Naive thymus-derived CD8-positive, alpha-beta T cell (primary cell): ENCODE results near the gene LRP2. TPM values are rescaled to one million over a fixed set of nuclear protein-coding genes. Genes with fewer than 3 reads are reported as not detected.

ENCODE experiments used
- ATAC-seq, 2 donors: fragments of 150-1000 bp; cut with Tn5 transposase in 1 of 2; sonication (Bioruptor Pico), chemical (Tn5 transposase) in 1 of 2; 1 replicate in 1 of 2; 2 replicates in 1 of 2; pipeline ENCODE4 v1.10.0; 2021; ENCODE audit warnings: mild to moderate bottlenecking in 2 of 2, moderate library complexity in 2 of 2
- POLR2A ChIA-PET: fragments of 350-600 bp; sonication (Branson Sonifier 250); formaldehyde crosslinking; loops from one replicate; lab custom pipeline; 2021; ENCODE audit warnings: antibody characterized with exemption; lab: Charles Lee
- DNase-seq, 10 donors: peaks; one replicate each; pipeline versions ENCODE4 v3.0.0 to v3.0.0-alpha.2; 2020 to 2022
- H3K27ac Mint-ChIP-seq, 10 donors: one replicate each; pipeline ENCODE4 v1.8.0; 2020 to 2022; ENCODE audit warnings: mild to moderate bottlenecking in 10 of 10, mixed read lengths in 10 of 10, moderate library complexity in 4 of 10, inconsistent platforms in 1 of 10
- H3K27me3 Mint-ChIP-seq, 5 donors: one replicate each; pipeline ENCODE4 v1.8.0; 2021 to 2022; ENCODE audit warnings: mixed read lengths in 5 of 5
- H3K36me3 Mint-ChIP-seq, 3 donors: one replicate each; pipeline ENCODE4 v1.8.0; 2020 to 2022; ENCODE audit warnings: mixed read lengths in 3 of 3, mild to moderate bottlenecking in 2 of 3, inconsistent platforms in 1 of 3
- H3K4me1 Mint-ChIP-seq, 4 donors: one replicate each; pipeline ENCODE4 v1.8.0; 2021 to 2022; ENCODE audit warnings: mixed read lengths in 4 of 4
- H3K4me3 Mint-ChIP-seq, 10 donors: one replicate each; pipeline ENCODE4 v1.8.0; 2020 to 2022; ENCODE audit warnings: mild to moderate bottlenecking in 10 of 10, mixed read lengths in 10 of 10, moderate library complexity in 6 of 10, inconsistent platforms in 1 of 10
- H3K9me3 Mint-ChIP-seq, 9 donors: one replicate each; pipeline ENCODE4 v1.8.0; 2020 to 2022; ENCODE audit warnings: mixed read lengths in 9 of 9, mild to moderate bottlenecking in 3 of 9, inconsistent platforms in 1 of 9, moderate library complexity in 1 of 9
- polyA plus RNA-seq, 3 donors: library from polyadenylated mRNA; unstranded; fragments of 300-500 nt; fragmentation: Illumina TruSeq; gene quantifications; one replicate each; pipeline ENCODE4 v1.2.3, GENCODE V29; 2021
- total RNA-seq, 8 experiments: library from RNA in 2 of 8; stranded (reverse) in 2 of 8; gene quantifications; one replicate each; pipeline ENCODE4 v1.2.3 and lab custom pipeline; 2021 to 2026

The LRP2 gene
- total and polyA plus RNA-seq, 5 experiments from 2014 or later = not detected

GRCh38 chr2:169365029-169365480, 2.7 kb upstream of the LRP2 start:
- H3K27me3 Mint-ChIP-seq = peaks cover 12 to 49% (median 36%) of the 10 kb centered on the region in 5 donors
- ATAC-seq (peak; percentile 20 to 30), DNase-seq (peak in 3 of 10 donors; percentile 14 to 25 (median 18))
- peak overlapping the region in 3 of 10 donors; percentile 3 to 88 (median 86) for H3K27ac Mint-ChIP-seq
- POLR2A ChIA-PET = no interaction called here
- H3K4me3 Mint-ChIP-seq = peak overlapping the region; percentile 83 to 97 (median 95)
- peaks cover 0 to 5% (median 0%) of the 10 kb centered on the region in 9 donors for H3K9me3 Mint-ChIP-seq
- H3K4me1 Mint-ChIP-seq = peaks cover 26 to 44% (median 38%) of the 10 kb centered on the region in 4 donors
- peaks cover 0 to 7% (median 0%) of the 10 kb centered on the region in 3 donors for H3K36me3 Mint-ChIP-seq

GRCh38 chr2:169363560-169364150, 1.3 kb upstream of the LRP2 start:
- POLR2A ChIA-PET = no interaction called here
- ATAC-seq = peak; percentile 51 to 57
- DNase-seq = peak in 7 of 10 donors; percentile 3 to 65 (median 28)
- H3K36me3 Mint-ChIP-seq = peaks cover 0 to 7% (median 0%) of the 10 kb centered on the region in 3 donors
- H3K27ac Mint-ChIP-seq = peak overlapping the region in 3 of 10 donors; percentile 65 to 86 (median 74)
- H3K27me3 Mint-ChIP-seq = peaks cover 16 to 51% (median 40%) of the 10 kb centered on the region in 5 donors
- H3K4me3 Mint-ChIP-seq = peak overlapping the region; percentile 83 to 97 (median 95)
- H3K9me3 Mint-ChIP-seq = no peaks in the 10 kb centered on the region
- H3K4me1 Mint-ChIP-seq = peaks cover 26 to 44% (median 38%) of the 10 kb centered on the region in 4 donors

GRCh38 chr2:169362894-169363559, 693 bp upstream of the LRP2 start:
- Mint-ChIP-seq H3K27me3 (peaks cover 16 to 55% (median 42%) of the 10 kb centered on the region in 5 donors), H3K9me3 (no peaks in the 10 kb centered on the region), H3K36me3 (peaks cover 0 to 7% (median 0%) of the 10 kb centered on the region in 3 donors), H3K4me3 (peak overlapping the region; percentile 83 to 97 (median 95)), H3K4me1 (peaks cover 26 to 44% (median 38%) of the 10 kb centered on the region in 4 donors), H3K27ac (peak overlapping the region in 3 of 10 donors; percentile 24 to 86 (median 41))
- POLR2A ChIA-PET = no interaction called here
- DNase-seq (no peak), ATAC-seq (peak; percentile 9 to 17)

- Mint-ChIP-seq H3K36me3 (peaks cover 0 to 7% (median 0%) of the 10 kb centered on the region in 3 donors), H3K27ac (peak overlapping the region in 2 of 10 donors; percentile 36 to 50), H3K4me3 (peak overlapping the region; percentile 43 to 83 (median 60)), H3K27me3 (peaks cover 19 to 62% (median 45%) of the 10 kb centered on the region in 5 donors), H3K4me1 (peaks cover 26 to 44% (median 38%) of the 10 kb centered on the region in 4 donors), H3K9me3 (no peaks in the 10 kb centered on the region)
- ATAC-seq = no peak
- peak in 2 of 10 donors; percentile 4 to 8 for DNase-seq
- POLR2A ChIA-PET = no interaction called here
Observed at GRCh38 chr2:169361706-169362117, 622 bp downstream of the LRP2 start.

- peaks cover 23 to 68% (median 49%) of the 10 kb centered on the region in 5 donors for H3K27me3 Mint-ChIP-seq
- peak overlapping the region; percentile 43 to 83 (median 60) for H3K4me3 Mint-ChIP-seq
- H3K9me3 Mint-ChIP-seq = no peaks in the 10 kb centered on the region
- peaks cover 0 to 7% (median 0%) of the 10 kb centered on the region in 3 donors for H3K36me3 Mint-ChIP-seq
- POLR2A ChIA-PET = interaction anchor here (0.6 kb wide), 1 partner anchor 1940 kb away, joined by 3 read pairs; no protein-coding TSS in a partner anchor
- H3K4me1 Mint-ChIP-seq = peaks cover 26 to 44% (median 38%) of the 10 kb centered on the region in 4 donors
- H3K27ac Mint-ChIP-seq = peak overlapping the region in 1 of 10 donors; percentile 50
- DNase-seq = no peak
- ATAC-seq = no peak
Observed at GRCh38 chr2:169360984-169361705, 1.2 kb downstream of the LRP2 start.

- H3K9me3 Mint-ChIP-seq = no peaks in the 10 kb centered on the region
- peaks cover 0 to 7% (median 0%) of the 10 kb centered on the region in 3 donors for H3K36me3 Mint-ChIP-seq
- H3K27me3 Mint-ChIP-seq = peaks cover 22 to 60% (median 38%) of the 10 kb centered on the region in 5 donors
- no peak for DNase-seq
- POLR2A ChIA-PET = no interaction called here
- H3K4me3 Mint-ChIP-seq = no peak overlapping the region
- H3K27ac Mint-ChIP-seq = no peak overlapping the region
- peaks cover 12 to 19% (median 16%) of the 10 kb centered on the region in 4 donors for H3K4me1 Mint-ChIP-seq
- no peak for ATAC-seq
Observed at GRCh38 chr2:169358016-169358415, 4.3 kb downstream of the LRP2 start.

GRCh38 chr2:169354244-169354643, 8.1 kb downstream of the LRP2 start:
- ATAC-seq = no peak
- H3K4me3 Mint-ChIP-seq = no peak overlapping the region
- no peaks in the 10 kb centered on the region for H3K4me1 Mint-ChIP-seq
- no peak for DNase-seq
- H3K9me3 Mint-ChIP-seq = no peaks in the 10 kb centered on the region
- no peaks in the 10 kb centered on the region for H3K36me3 Mint-ChIP-seq
- POLR2A ChIA-PET = no interaction called here
- H3K27ac Mint-ChIP-seq = no peak overlapping the region
- H3K27me3 Mint-ChIP-seq = peaks cover 10 to 27% (median 16%) of the 10 kb centered on the region in 5 donors

GRCh38 chr2:169351725-169352124, 10.6 kb downstream of the LRP2 start:
- no peak overlapping the region for H3K27ac Mint-ChIP-seq
- no peaks in the 10 kb centered on the region for H3K36me3 Mint-ChIP-seq
- DNase-seq (no peak), ATAC-seq (no peak)
- POLR2A ChIA-PET = no interaction called here
- H3K4me1 Mint-ChIP-seq = peaks cover 0 to 2% (median 0%) of the 10 kb centered on the region in 4 donors
- H3K9me3 Mint-ChIP-seq = no peaks in the 10 kb centered on the region
- peaks cover 7 to 17% (median 9%) of the 10 kb centered on the region in 5 donors for H3K27me3 Mint-ChIP-seq
- no peak overlapping the region for H3K4me3 Mint-ChIP-seq

- H3K4me1 Mint-ChIP-seq = peaks cover 0 to 2% (median 0%) of the 10 kb centered on the region in 4 donors
- no peak overlapping the region for H3K27ac Mint-ChIP-seq
- H3K27me3 Mint-ChIP-seq = peaks cover 0 to 9% (median 3%) of the 10 kb centered on the region in 5 donors
- no peaks in the 10 kb centered on the region for H3K9me3 Mint-ChIP-seq
- no peaks in the 10 kb centered on the region for H3K36me3 Mint-ChIP-seq
- no peak for DNase-seq
- H3K4me3 Mint-ChIP-seq = no peak overlapping the region
- ATAC-seq = no peak
- POLR2A ChIA-PET = no interaction called here
Observed at GRCh38 chr2:169349535-169349934, 12.8 kb downstream of the LRP2 start.

- H3K4me3 Mint-ChIP-seq = no peak overlapping the region
- no peak overlapping the region for H3K27ac Mint-ChIP-seq
- ATAC-seq (no peak), DNase-seq (no peak)
- POLR2A ChIA-PET = no interaction called here
- H3K9me3 Mint-ChIP-seq = no peaks in the 10 kb centered on the region
- H3K27me3 Mint-ChIP-seq = peaks cover 0 to 9% (median 3%) of the 10 kb centered on the region in 5 donors
- peaks cover 0 to 2% (median 0%) of the 10 kb centered on the region in 4 donors for H3K4me1 Mint-ChIP-seq
- no peaks in the 10 kb centered on the region for H3K36me3 Mint-ChIP-seq
Observed at GRCh38 chr2:169348321-169349024, 13.9 kb downstream of the LRP2 start.

- H3K27ac Mint-ChIP-seq = no peak overlapping the region
- no peak overlapping the region for H3K4me3 Mint-ChIP-seq
- POLR2A ChIA-PET = interaction anchor here (0.7 kb wide), 1 partner anchor 111 kb away, joined by 5 read pairs; no protein-coding TSS in a partner anchor
- ATAC-seq (no peak), DNase-seq (no peak)
- H3K36me3 Mint-ChIP-seq = no peaks in the 10 kb centered on the region
- no peaks in the 10 kb centered on the region for H3K9me3 Mint-ChIP-seq
- H3K4me1 Mint-ChIP-seq = peaks cover 0 to 2% (median 0%) of the 10 kb centered on the region in 4 donors
- peaks cover 5 to 20% (median 11%) of the 10 kb centered on the region in 5 donors for H3K27me3 Mint-ChIP-seq
Observed at GRCh38 chr2:169345486-169346437, 16.6 kb downstream of the LRP2 start.
